Measurements from ENCODE around the gene VAV3.

VAV3 gene

GRCh38 chr1:107795994-107796393 is 169.0 kb downstream of the VAV3 start:
- H3K4me3 ChIP-seq (replicated peaks; ENCODE audit: insufficient read depth, low read length) = no peak overlapping the region

GRCh38 chr1:107795441-107795840 is 169.5 kb downstream of the VAV3 start:
- DNase-seq (ENCODE audit: low read depth in 1 of 2, low spot score in 1 of 2) = no peak
- Histone ChIP-seq H3K27me3 (ENCODE audit: insufficient read depth, poor library complexity, severe bottlenecking) (no peaks in the 10 kb centered on the region), H3K27ac (replicated peaks) (no peak overlapping the region), H3K4me3 (replicated peaks; ENCODE audit: insufficient read depth, low read length) (no peak overlapping the region)
- TF ChIP-seq CTCF (IDR thresholded peaks at IDR 0.05; ENCODE audit: insufficient read depth, low read length) (no peak), POLR2AphosphoS5 (IDR thresholded peaks at IDR 0.05; ENCODE audit: low read depth) (no peak), REST (IDR thresholded peaks at IDR 0.05; ENCODE audit: insufficient replicate concordance, low read depth) (no peak), GABPA (IDR thresholded peaks at IDR 0.05; ENCODE audit: low read depth) (no peak), SPI1 (IDR thresholded peaks at IDR 0.05; ENCODE audit: borderline replicate concordance, low read depth) (no peak)

More at GRCh38 chr1:107795994-107796393, 169.0 kb downstream of the VAV3 start:
- DNase-seq (ENCODE audit: low read depth in 1 of 2, low spot score in 1 of 2) = no peak
- TF ChIP-seq GABPA (IDR thresholded peaks at IDR 0.05; ENCODE audit: low read depth) (no peak), CTCF (IDR thresholded peaks at IDR 0.05; ENCODE audit: insufficient read depth, low read length) (no peak), REST (IDR thresholded peaks at IDR 0.05; ENCODE audit: insufficient replicate concordance, low read depth) (no peak), SPI1 (IDR thresholded peaks at IDR 0.05; ENCODE audit: borderline replicate concordance, low read depth) (no peak)
- H3K27ac ChIP-seq (replicated peaks) = no peak overlapping the region
- no peaks in the 10 kb centered on the region for H3K27me3 ChIP-seq (ENCODE audit: insufficient read depth, poor library complexity, severe bottlenecking)

GRCh38 chr1:107794571-107794970 is 170.4 kb downstream of the VAV3 start:
- H3K27ac ChIP-seq (replicated peaks) = no peak overlapping the region
- no peaks in the 10 kb centered on the region for H3K27me3 ChIP-seq (ENCODE audit: insufficient read depth, poor library complexity, severe bottlenecking)
- DNase-seq (ENCODE audit: low read depth in 1 of 2, low spot score in 1 of 2) = no peak
- TF ChIP-seq REST (IDR thresholded peaks at IDR 0.05; ENCODE audit: insufficient replicate concordance, low read depth) = no peak
- TF ChIP-seq GABPA (IDR thresholded peaks at IDR 0.05; ENCODE audit: low read depth) = no peak
- TF ChIP-seq SPI1 (IDR thresholded peaks at IDR 0.05; ENCODE audit: borderline replicate concordance, low read depth) = no peak
- TF ChIP-seq CTCF (IDR thresholded peaks at IDR 0.05; ENCODE audit: insufficient read depth, low read length) = no peak
- TF ChIP-seq POLR2AphosphoS5 (IDR thresholded peaks at IDR 0.05; ENCODE audit: low read depth) = no peak
- H3K4me3 ChIP-seq (replicated peaks; ENCODE audit: insufficient read depth, low read length) = no peak overlapping the region
